ENCODE measurements around the gene MSGN1.

GRCh38 chr2:17788773-17789172 lies 27.5 kb upstream of the MSGN1 start:
- TF ChIP-seq POLR2A (IDR thresholded peaks at IDR 0.05) (no peak), CTCF (IDR thresholded peaks at IDR 0.05) (no peak)
